Activated T-helper 17 cell treated with anti-CD3 and anti-CD28 coated beads, Interleukin-2, amount 50 U/mL, for 72 hours (primary cell): ENCODE measurements around the gene SHD. TPM values are rescaled to one million over a fixed set of nuclear protein-coding genes. Genes with fewer than 3 reads are reported as not detected.
"Not testable (repeated sequence)": the region's sequence is repeated elsewhere in the genome, so short reads cannot be mapped to it uniquely, and the experiment has no call there.

Source experiments
- ATAC-seq: fragments of 150-1000 bp; cut with Tn5 transposase; replicated peaks from 2 replicates; pipeline ENCODE4 v1.10.0; 2021; ENCODE audit warnings: mild to moderate bottlenecking, moderate library complexity
- H3K27ac Mint-ChIP-seq: one replicate; pipeline ENCODE4 v1.8.0; 2022; ENCODE audit warnings: mixed read lengths
- H3K27me3 Mint-ChIP-seq: one replicate; pipeline ENCODE4 v1.8.0; 2022; ENCODE audit warnings: mixed read lengths
- H3K36me3 Mint-ChIP-seq: one replicate; pipeline ENCODE4 v1.8.0; 2022; ENCODE audit warnings: low read depth, mild to moderate bottlenecking, mixed read lengths
- H3K4me1 Mint-ChIP-seq: one replicate; pipeline ENCODE4 v1.8.0; 2022; ENCODE audit warnings: mixed read lengths
- H3K4me3 Mint-ChIP-seq: one replicate; pipeline ENCODE4 v1.8.0; 2022; ENCODE audit warnings: mild to moderate bottlenecking, mixed read lengths
- H3K9me3 Mint-ChIP-seq: one replicate; pipeline ENCODE4 v1.8.0; 2022; ENCODE audit warnings: mixed read lengths
- total RNA-seq, 2 donors: library from RNA; stranded (reverse); gene quantifications; one replicate each; pipeline ENCODE4 v1.2.3, GENCODE V29; 2022

Gene SHD
- total RNA-seq, 2 donors from 2014 or later: not detected

- Mint-ChIP-seq H3K4me1 (no peaks in the 10 kb centered on the region), H3K9me3 (no peaks in the 10 kb centered on the region), H3K36me3 (no peaks in the 10 kb centered on the region), H3K27me3 (peaks cover 8% of the 10 kb centered on the region), H3K4me3 (no peak overlapping the region), H3K27ac (no peak overlapping the region)
- ATAC-seq: no peak
These were observed 710 bp downstream of the SHD start for GRCh38 chr19:4279530-4280422.

- Mint-ChIP-seq H3K36me3 (no peaks in the 10 kb centered on the region), H3K4me1 (no peaks in the 10 kb centered on the region), H3K9me3 (no peaks in the 10 kb centered on the region), H3K27ac (no peak overlapping the region), H3K4me3 (no peak overlapping the region), H3K27me3 (peaks cover 4% of the 10 kb centered on the region)
- peak; percentile 47 for ATAC-seq
These were observed 5.3 kb downstream of the SHD start for GRCh38 chr19:4284176-4284958.

GRCh38 chr19:4284974-4285373 lies 5.9 kb downstream of the SHD start:
- no peak overlapping the region for H3K27ac Mint-ChIP-seq
- no peaks in the 10 kb centered on the region for H3K4me1 Mint-ChIP-seq
- ATAC-seq: no peak
- no peak overlapping the region for H3K4me3 Mint-ChIP-seq
- H3K36me3 Mint-ChIP-seq: no peaks in the 10 kb centered on the region
- no peaks in the 10 kb centered on the region for H3K9me3 Mint-ChIP-seq
- H3K27me3 Mint-ChIP-seq: no peaks in the 10 kb centered on the region

- H3K4me3 Mint-ChIP-seq, H3K27ac Mint-ChIP-seq, ATAC-seq, H3K36me3 Mint-ChIP-seq, H3K9me3 Mint-ChIP-seq, H3K4me1 Mint-ChIP-seq, H3K27me3 Mint-ChIP-seq: not testable (repeated sequence)
These were observed 7.1 kb downstream of the SHD start for GRCh38 chr19:4286141-4286540.

GRCh38 chr19:4288091-4288777 lies 9.2 kb downstream of the SHD start:
- H3K27me3 Mint-ChIP-seq: no peaks in the 10 kb centered on the region
- H3K36me3 Mint-ChIP-seq: no peaks in the 10 kb centered on the region
- ATAC-seq: no peak
- H3K4me3 Mint-ChIP-seq: no peak overlapping the region
- no peak overlapping the region for H3K27ac Mint-ChIP-seq
- no peaks in the 10 kb centered on the region for H3K4me1 Mint-ChIP-seq
- H3K9me3 Mint-ChIP-seq: no peaks in the 10 kb centered on the region

- Mint-ChIP-seq H3K36me3 (no peaks in the 10 kb centered on the region), H3K27me3 (no peaks in the 10 kb centered on the region), H3K9me3 (no peaks in the 10 kb centered on the region), H3K27ac (no peak overlapping the region), H3K4me1 (no peaks in the 10 kb centered on the region), H3K4me3 (no peak overlapping the region)
- ATAC-seq: no peak
These were observed 12.2 kb downstream of the SHD start for GRCh38 chr19:4291184-4291732.

- Mint-ChIP-seq H3K9me3 (no peaks in the 10 kb centered on the region), H3K36me3 (no peaks in the 10 kb centered on the region), H3K27ac (no peak overlapping the region), H3K4me1 (no peaks in the 10 kb centered on the region), H3K4me3 (no peak overlapping the region), H3K27me3 (no peaks in the 10 kb centered on the region)
- ATAC-seq: no peak
These were observed 13.4 kb downstream of the SHD start for GRCh38 chr19:4292515-4292914.

- no peak overlapping the region for H3K27ac Mint-ChIP-seq
- no peak for ATAC-seq
- H3K36me3 Mint-ChIP-seq: no peaks in the 10 kb centered on the region
- H3K27me3 Mint-ChIP-seq: no peaks in the 10 kb centered on the region
- H3K9me3 Mint-ChIP-seq: no peaks in the 10 kb centered on the region
- H3K4me1 Mint-ChIP-seq: no peaks in the 10 kb centered on the region
- no peak overlapping the region for H3K4me3 Mint-ChIP-seq
These were observed 15.3 kb downstream of the SHD start for GRCh38 chr19:4294389-4294788.

- no peak overlapping the region for H3K27ac Mint-ChIP-seq
- H3K36me3 Mint-ChIP-seq: no peaks in the 10 kb centered on the region
- no peak for ATAC-seq
- no peak overlapping the region for H3K4me3 Mint-ChIP-seq
- H3K27me3 Mint-ChIP-seq: no peaks in the 10 kb centered on the region
- H3K4me1 Mint-ChIP-seq: no peaks in the 10 kb centered on the region
- no peaks in the 10 kb centered on the region for H3K9me3 Mint-ChIP-seq
These were observed 17.1 kb downstream of the SHD start for GRCh38 chr19:4295972-4296771.

GRCh38 chr19:4297901-4298809 lies 19.1 kb downstream of the SHD start:
- Mint-ChIP-seq H3K4me1 (no peaks in the 10 kb centered on the region), H3K4me3 (no peak overlapping the region), H3K27ac (no peak overlapping the region), H3K36me3 (no peaks in the 10 kb centered on the region), H3K9me3 (no peaks in the 10 kb centered on the region), H3K27me3 (no peaks in the 10 kb centered on the region)
- ATAC-seq: peak; percentile 85

- Mint-ChIP-seq H3K27me3 (no peaks in the 10 kb centered on the region), H3K27ac (no peak overlapping the region), H3K36me3 (no peaks in the 10 kb centered on the region), H3K9me3 (no peaks in the 10 kb centered on the region), H3K4me3 (no peak overlapping the region), H3K4me1 (no peaks in the 10 kb centered on the region)
- peak; percentile 46 for ATAC-seq
These were observed 19.9 kb downstream of the SHD start for GRCh38 chr19:4298810-4299550.

GRCh38 chr19:4300589-4300988 lies 21.5 kb downstream of the SHD start:
- no peaks in the 10 kb centered on the region for H3K27me3 Mint-ChIP-seq
- ATAC-seq: no peak
- H3K4me1 Mint-ChIP-seq: no peaks in the 10 kb centered on the region
- H3K4me3 Mint-ChIP-seq: no peak overlapping the region
- no peak overlapping the region for H3K27ac Mint-ChIP-seq
- H3K9me3 Mint-ChIP-seq: no peaks in the 10 kb centered on the region
- no peaks in the 10 kb centered on the region for H3K36me3 Mint-ChIP-seq
